Measurements from ENCODE around the gene KLK2.

GRCh38 chr19:50835103-50835784 is 38.0 kb upstream of the KLK2 start:
- TF ChIP-seq, protein P1, sequence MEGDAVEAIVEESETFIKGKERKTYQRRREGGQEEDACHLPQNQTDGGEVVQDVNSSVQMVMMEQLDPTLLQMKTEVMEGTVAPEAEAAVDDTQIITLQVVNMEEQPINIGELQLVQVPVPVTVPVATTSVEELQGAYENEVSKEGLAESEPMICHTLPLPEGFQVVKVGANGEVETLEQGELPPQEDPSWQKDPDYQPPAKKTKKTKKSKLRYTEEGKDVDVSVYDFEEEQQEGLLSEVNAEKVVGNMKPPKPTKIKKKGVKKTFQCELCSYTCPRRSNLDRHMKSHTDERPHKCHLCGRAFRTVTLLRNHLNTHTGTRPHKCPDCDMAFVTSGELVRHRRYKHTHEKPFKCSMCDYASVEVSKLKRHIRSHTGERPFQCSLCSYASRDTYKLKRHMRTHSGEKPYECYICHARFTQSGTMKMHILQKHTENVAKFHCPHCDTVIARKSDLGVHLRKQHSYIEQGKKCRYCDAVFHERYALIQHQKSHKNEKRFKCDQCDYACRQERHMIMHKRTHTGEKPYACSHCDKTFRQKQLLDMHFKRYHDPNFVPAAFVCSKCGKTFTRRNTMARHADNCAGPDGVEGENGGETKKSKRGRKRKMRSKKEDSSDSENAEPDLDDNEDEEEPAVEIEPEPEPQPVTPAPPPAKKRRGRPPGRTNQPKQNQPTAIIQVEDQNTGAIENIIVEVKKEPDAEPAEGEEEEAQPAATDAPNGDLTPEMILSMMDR (IDR thresholded peaks at IDR 0.05): no peak
- TF ChIP-seq POLR2A (IDR thresholded peaks at IDR 0.05): no peak
